Mononuclear cell (primary cell): ENCODE measurements around the gene TM6SF1. TPM values are rescaled to one million over a fixed set of nuclear protein-coding genes. Genes with fewer than 3 reads are reported as not detected.
"Not testable (repeated sequence)": the region's sequence is repeated elsewhere in the genome, so short reads cannot be mapped to it uniquely, and the experiment has no call there.

Experiments
- H3K27me3 ChIP-seq: 2 replicates; pipeline ENCODE4 v1.6.0; 2011; ENCODE audit warnings: low read length, control low read depth; ENCODE audit not compliant: insufficient read depth
- H3K4me1 ChIP-seq: 2 replicates; pipeline ENCODE4 v1.5.1; 2011; ENCODE audit warnings: mild to moderate bottlenecking, low read length, control low read depth; ENCODE audit not compliant: insufficient read depth
- H3K4me3 ChIP-seq: 2 replicates; pipeline ENCODE4 v1.5.1; 2011; ENCODE audit warnings: mild to moderate bottlenecking, low read length, moderate library complexity
- H3K9me3 ChIP-seq: 2 replicates; pipeline ENCODE4 v1.5.1; 2011; ENCODE audit warnings: low read depth, mild to moderate bottlenecking, control low read depth, low read length
- total RNA-seq: library from RNA; depleted of rRNA; stranded (reverse); fragments of >200 nt; gene quantifications from one replicate; pipeline ENCODE4 v1.2.3, GENCODE V29; 2012

The TM6SF1 gene
- total RNA-seq, 1 donor = 5.6 TPM

DNA sequence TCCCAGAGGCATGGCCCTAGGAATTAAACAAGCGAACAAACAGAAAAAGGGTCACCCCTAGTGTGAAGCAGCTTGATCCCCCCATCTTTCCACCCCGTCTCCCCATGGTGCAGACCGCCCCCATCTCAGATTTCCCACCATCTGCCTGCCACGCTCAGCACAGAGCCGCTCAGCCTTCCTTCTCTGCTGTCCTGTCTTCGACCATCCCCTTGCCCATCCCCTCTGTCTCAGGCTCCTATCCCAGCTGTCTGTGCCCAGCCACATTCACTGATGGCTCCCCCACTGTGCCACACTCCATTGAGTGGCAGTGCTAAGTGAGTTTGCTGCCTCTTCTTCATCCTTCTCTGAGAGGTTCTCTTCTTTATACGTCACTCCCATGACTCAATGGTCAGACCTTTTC, 28.7 kb upstream of the TM6SF1 start:
- peaks cover 5% of the 10 kb centered on the region for H3K27me3 ChIP-seq
- H3K4me1 ChIP-seq = no peaks in the 10 kb centered on the region
- no peaks in the 10 kb centered on the region for H3K9me3 ChIP-seq
- H3K4me3 ChIP-seq = no peak overlapping the region

DNA sequence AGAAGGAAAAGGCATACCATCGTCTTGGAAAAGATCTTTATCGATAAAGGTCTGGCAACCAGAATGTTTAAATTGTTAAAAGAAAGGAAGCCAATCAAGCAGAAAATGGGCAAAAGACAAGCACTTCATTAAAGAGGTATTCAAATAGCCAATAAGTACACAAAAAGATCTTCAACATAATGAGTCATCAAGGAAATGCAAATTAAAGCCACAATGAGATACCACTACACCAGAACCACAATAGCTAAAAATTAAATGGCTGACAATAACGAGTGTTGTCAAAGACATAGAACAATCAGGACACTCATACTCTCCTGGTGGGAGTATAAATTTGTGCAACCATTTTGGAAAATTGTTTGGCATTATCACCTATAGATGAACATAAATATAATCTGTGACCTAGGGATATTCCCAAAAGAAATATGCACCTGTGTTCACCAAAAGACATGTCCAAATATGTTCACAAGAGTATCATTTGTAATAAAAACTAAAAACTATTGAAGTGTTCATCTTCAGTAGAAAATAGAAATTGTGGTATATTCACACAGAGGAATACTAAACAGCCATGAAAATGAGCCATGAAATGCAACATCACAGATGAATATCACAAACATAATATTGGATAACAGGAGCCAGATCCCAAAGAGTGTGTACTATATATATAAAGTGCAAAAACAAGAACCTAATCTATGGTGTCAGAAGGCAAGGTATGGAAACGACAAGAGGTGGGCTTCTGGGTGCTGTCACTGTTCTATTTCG, 26.0 kb upstream of the TM6SF1 start:
- no peaks in the 10 kb centered on the region for H3K9me3 ChIP-seq
- no peak overlapping the region for H3K4me3 ChIP-seq
- no peaks in the 10 kb centered on the region for H3K4me1 ChIP-seq
- peaks cover under 1% of the 10 kb centered on the region for H3K27me3 ChIP-seq

GRCh38 chr15:83082730-83083386, 24.6 kb upstream of the TM6SF1 start:
- Histone ChIP-seq H3K27me3 (no peaks in the 10 kb centered on the region), H3K9me3 (no peaks in the 10 kb centered on the region), H3K4me3 (no peak overlapping the region), H3K4me1 (no peaks in the 10 kb centered on the region)

GRCh38 chr15:83085461-83085860, 22.0 kb upstream of the TM6SF1 start:
- not testable (repeated sequence) for H3K9me3 ChIP-seq, H3K4me3 ChIP-seq, H3K4me1 ChIP-seq

GRCh38 chr15:83085864-83086552, 21.4 kb upstream of the TM6SF1 start:
- H3K4me1 ChIP-seq, H3K27me3 ChIP-seq: not testable (repeated sequence)

More at GRCh38 chr15:83085461-83085860, 22.0 kb upstream of the TM6SF1 start:
- H3K27me3 ChIP-seq = not testable (repeated sequence)

DNA sequence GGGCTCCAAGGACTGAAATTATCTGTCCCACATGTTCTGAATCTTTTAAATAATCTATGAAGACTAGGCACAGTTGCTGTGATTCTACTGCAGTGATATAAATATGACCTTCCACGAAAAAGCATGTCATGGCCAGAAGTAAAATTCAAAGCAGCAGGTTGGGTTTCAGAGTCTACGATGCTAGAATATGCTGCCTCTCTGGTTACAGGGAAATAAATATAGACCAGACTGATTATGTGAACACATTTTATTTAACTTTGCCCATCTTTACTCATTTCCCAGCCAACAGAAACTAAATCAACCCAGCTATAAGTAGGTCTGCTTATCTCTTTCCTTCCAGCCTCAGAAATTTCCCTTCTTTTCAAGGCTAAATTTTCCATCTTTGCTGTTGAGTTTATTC, 19.9 kb upstream of the TM6SF1 start:
- Histone ChIP-seq H3K9me3 (no peaks in the 10 kb centered on the region), H3K4me1 (peaks cover 8% of the 10 kb centered on the region), H3K4me3 (no peak overlapping the region), H3K27me3 (no peaks in the 10 kb centered on the region)

More at GRCh38 chr15:83085864-83086552, 21.4 kb upstream of the TM6SF1 start:
- not testable (repeated sequence) for H3K9me3 ChIP-seq, H3K4me3 ChIP-seq

DNA sequence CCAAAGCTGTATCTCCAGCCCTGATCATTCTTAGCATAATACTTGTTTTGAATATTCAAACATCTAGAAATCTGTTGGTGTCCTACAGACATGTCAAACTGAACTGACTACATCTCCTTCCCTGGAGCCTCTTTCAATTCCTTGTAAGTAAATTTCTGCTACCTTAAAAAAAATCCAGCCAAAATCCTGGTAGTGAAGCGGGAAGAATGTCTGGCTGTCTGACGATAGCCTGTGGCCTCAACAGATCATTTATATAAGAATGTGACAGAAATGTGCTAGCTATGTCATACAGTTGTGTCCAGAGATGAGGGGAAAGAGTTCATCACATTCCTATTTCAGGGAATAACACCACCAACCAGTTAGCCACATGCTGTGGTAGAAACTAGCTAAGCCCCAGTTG, 18.6 kb upstream of the TM6SF1 start:
- no peaks in the 10 kb centered on the region for H3K27me3 ChIP-seq
- peaks cover 14% of the 10 kb centered on the region for H3K4me1 ChIP-seq

GRCh38 chr15:83090465-83090864, 17.0 kb upstream of the TM6SF1 start:
- H3K4me1 ChIP-seq = peaks cover 14% of the 10 kb centered on the region
- no peaks in the 10 kb centered on the region for H3K27me3 ChIP-seq
- no peak overlapping the region for H3K4me3 ChIP-seq
- no peaks in the 10 kb centered on the region for H3K9me3 ChIP-seq

More for the DNA sequence above, 18.6 kb upstream of the TM6SF1 start:
- no peak overlapping the region for H3K4me3 ChIP-seq
- no peaks in the 10 kb centered on the region for H3K9me3 ChIP-seq

GRCh38 chr15:83091965-83092308, 15.5 kb upstream of the TM6SF1 start:
- H3K9me3 ChIP-seq, H3K27me3 ChIP-seq, H3K4me3 ChIP-seq: not testable (repeated sequence)
- H3K4me1 ChIP-seq = peaks cover 14% of the 10 kb centered on the region

GRCh38 chr15:83092309-83092976, 15.0 kb upstream of the TM6SF1 start:
- Histone ChIP-seq H3K9me3 (no peaks in the 10 kb centered on the region), H3K4me3 (no peak overlapping the region), H3K4me1 (peaks cover 14% of the 10 kb centered on the region), H3K27me3 (no peaks in the 10 kb centered on the region)

DNA sequence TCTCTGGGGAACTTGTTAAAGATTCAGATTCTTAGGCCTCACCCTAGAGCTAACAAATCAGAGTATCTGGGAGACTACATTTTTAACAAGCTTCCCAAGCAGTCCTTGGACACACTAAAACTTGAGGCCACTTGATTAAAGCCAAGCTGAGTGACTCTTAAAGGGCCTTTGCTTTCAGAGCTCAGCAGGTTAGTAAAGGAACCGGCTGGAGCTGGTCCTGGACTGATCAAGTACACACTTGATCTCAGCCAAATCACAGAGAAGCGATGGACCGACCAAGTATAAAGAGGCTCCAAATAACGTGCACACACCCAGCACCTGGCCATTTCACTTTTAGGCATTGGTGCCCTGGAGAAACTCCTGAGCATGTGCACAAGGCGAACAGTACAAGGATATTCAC, 12.9 kb upstream of the TM6SF1 start:
- Histone ChIP-seq H3K9me3 (peaks cover 6% of the 10 kb centered on the region), H3K27me3 (no peaks in the 10 kb centered on the region), H3K4me3 (no peak overlapping the region), H3K4me1 (peaks cover 15% of the 10 kb centered on the region)

GRCh38 chr15:83098079-83098478, 9.4 kb upstream of the TM6SF1 start:
- H3K9me3 ChIP-seq = peaks cover 6% of the 10 kb centered on the region
- H3K27me3 ChIP-seq = no peaks in the 10 kb centered on the region
- H3K4me3 ChIP-seq = no peak overlapping the region
- peaks cover 16% of the 10 kb centered on the region for H3K4me1 ChIP-seq

- Histone ChIP-seq H3K4me1 (peaks cover 16% of the 10 kb centered on the region), H3K9me3 (peaks cover 6% of the 10 kb centered on the region), H3K27me3 (no peaks in the 10 kb centered on the region), H3K4me3 (no peak overlapping the region)
Observed at GRCh38 chr15:83099290-83099689, 8.2 kb upstream of the TM6SF1 start.

DNA sequence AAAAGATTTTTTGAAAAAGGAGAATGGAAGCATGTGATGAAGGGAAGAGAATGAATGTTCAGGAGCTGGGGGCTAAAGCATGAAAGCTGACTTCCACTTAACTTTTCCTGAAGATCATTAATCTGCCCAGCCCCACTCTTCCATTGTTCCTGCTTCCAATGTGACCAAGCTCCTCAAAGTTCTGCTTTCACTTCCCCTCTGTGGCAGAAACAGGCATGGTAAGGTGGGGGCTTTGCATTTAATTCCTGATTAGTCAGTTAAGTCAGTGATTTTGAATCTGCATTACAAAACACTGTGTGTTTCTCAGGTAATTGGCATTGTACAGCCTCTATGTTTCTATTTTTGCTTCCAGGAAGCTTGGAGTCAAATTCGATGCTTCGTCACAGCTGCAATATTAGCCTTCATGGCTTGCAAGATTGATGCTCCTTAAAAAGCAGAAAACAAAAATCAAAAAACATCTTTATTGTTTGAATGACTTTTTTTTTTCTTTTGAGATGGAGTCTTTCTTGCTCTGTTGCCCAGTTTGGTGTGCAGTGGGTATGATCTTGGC, 7.3 kb upstream of the TM6SF1 start:
- Histone ChIP-seq H3K27me3 (no peaks in the 10 kb centered on the region), H3K4me1 (peaks cover 16% of the 10 kb centered on the region), H3K4me3 (no peak overlapping the region), H3K9me3 (peaks cover 6% of the 10 kb centered on the region)

GRCh38 chr15:83102346-83102745, 5.1 kb upstream of the TM6SF1 start:
- Histone ChIP-seq H3K4me1 (peaks cover 22% of the 10 kb centered on the region), H3K27me3 (no peaks in the 10 kb centered on the region), H3K4me3 (no peak overlapping the region), H3K9me3 (peaks cover 6% of the 10 kb centered on the region)
